AG04449 (cell line): ENCODE data around the gene FAM163A.

Experiments used
- CTCF ChIA-PET: fragments of 350-600 bp; formaldehyde crosslinking; extraction: SDS; loops from one replicate; lab custom pipeline; 2021; ENCODE audit warnings: antibody characterized with exemption; lab: Yijun Ruan, JAX
- POLR2A ChIA-PET: fragments of 400-600, 350-600 bp; formaldehyde crosslinking; extraction: SDS; loops from one replicate; lab custom pipeline; 2020; ENCODE audit warnings: antibody characterized with exemption, inconsistent platforms; lab: Yijun Ruan, JAX
- DNase-seq: peaks from one replicate; pipeline ENCODE4 v3.0.0-alpha.2; 2010; ENCODE audit warnings: low read depth, low spot score
- H3K4me3 ChIP-seq: 2 replicates; pipeline ENCODE4 v1.5.1; 2011; ENCODE audit warnings: low read depth, mild to moderate bottlenecking, control low read depth, low read length
- CTCF ChIP-seq: IDR thresholded peaks from one replicate; pipeline ENCODE4 v1.5.1; 2011; ENCODE audit warnings: mild to moderate bottlenecking, moderate library complexity, low read length, control low read depth, inconsistent platforms; ENCODE audit not compliant: insufficient read depth; ENCODE audit errors: missing control alignments

Gene FAM163A

DNA sequence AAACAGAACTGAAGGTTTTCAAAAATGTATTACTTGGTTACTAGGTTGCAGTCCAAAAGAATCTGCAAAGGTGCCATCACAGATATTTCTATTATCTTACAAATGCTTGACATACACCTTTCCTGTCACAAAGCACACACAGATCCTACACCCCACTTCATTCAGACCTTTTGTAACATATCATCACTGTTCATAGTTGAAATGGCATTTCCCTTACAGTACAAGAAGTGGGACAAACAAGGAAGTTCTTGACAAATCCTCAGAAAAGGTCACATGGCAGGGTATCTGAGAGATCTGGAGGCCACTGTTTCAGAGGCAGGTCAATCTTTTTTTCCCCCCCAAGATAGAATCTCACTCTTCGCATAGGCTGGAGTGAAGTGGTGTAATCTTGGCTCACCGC lies 113.2 kb downstream of the FAM163A start:
- H3K4me3 ChIP-seq: no peak overlapping the region
- ChIA-PET POLR2A (no interaction called here), CTCF (interaction anchor here (1.3 kb wide), 1 partner anchor 11 kb away, joined by 6 read pairs; no protein-coding TSS in a partner anchor)
- TF ChIP-seq CTCF: no peak
- DNase-seq: no peak

DNA sequence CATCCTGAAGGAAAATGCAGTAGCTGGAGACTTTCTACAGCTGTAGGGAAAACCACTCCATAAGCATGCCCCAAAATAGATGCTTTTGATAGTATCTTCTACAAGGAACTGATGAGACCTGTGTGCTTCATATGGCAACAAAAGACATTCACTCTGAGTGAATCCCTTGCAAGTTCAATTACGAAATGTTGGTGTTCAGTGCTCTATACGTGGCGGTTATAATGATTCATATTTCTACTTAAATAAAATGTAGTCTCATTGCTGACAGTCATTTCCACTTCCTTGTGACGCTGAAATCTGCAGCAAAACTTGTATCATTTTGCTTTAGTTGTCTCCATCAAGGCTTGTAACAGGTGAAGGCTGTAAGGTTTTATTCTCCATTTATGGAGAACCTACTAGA lies 113.9 kb downstream of the FAM163A start:
- no peak overlapping the region for H3K4me3 ChIP-seq
- CTCF ChIA-PET: interaction anchor here (1.3 kb wide), 1 partner anchor 10 kb away, joined by 6 read pairs; no protein-coding TSS in a partner anchor
- no peak for DNase-seq
- TF ChIP-seq CTCF: no peak
- POLR2A ChIA-PET: no interaction called here

DNA sequence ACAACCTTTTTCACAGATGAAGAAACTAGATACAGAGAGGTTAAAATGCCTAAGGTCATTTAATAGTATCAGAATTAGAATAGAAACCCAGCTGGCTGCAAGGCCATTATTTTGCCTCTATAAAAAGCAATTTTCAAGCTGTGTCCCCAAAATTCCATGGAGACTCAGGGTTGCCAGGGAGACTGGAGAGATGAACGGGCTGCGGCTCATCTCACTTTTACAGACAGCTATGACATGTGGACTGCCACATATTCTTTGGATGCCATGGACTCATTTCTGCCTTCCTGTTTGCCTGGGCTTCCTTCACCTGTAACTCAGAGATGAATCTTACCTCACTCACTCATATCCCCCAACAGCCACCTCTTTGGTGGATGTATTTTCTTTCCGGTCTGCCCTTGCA lies 117.6 kb downstream of the FAM163A start:
- CTCF ChIA-PET: interaction anchor here (1.6 to 2.6 kb wide), 3 partner anchors 46 to 307 kb away, joined by 4 to 9 read pairs (median 9); no protein-coding TSS in a partner anchor
- no peak for DNase-seq
- no peak overlapping the region for H3K4me3 ChIP-seq
- POLR2A ChIA-PET: no interaction called here
- no peak for TF ChIP-seq CTCF

- no peak for DNase-seq
- CTCF ChIA-PET: interaction anchor here (0.7 to 7.6 kb wide), 9 partner anchors 10 to 315 kb away, joined by 3 to 145 read pairs (median 4); no protein-coding TSS in a partner anchor
- POLR2A ChIA-PET: no interaction called here
- TF ChIP-seq CTCF: no peak
- no peak overlapping the region for H3K4me3 ChIP-seq
Measured at GRCh38 chr1:179865377-179865776, 122.3 kb downstream of the FAM163A start.
